GM11168 (cell line): Measurements from ENCODE around the gene TRAPPC14.

ENCODE experiments used
- in situ Hi-C: fragments of 300-500 bp; cut with MboI; formaldehyde crosslinking; loops from one replicate; pipeline ENCODE4 v1.12.0; 2022; ENCODE audit warnings: low sequenced_read_pairs; ENCODE audit not compliant: unreplicated experiment

Gene TRAPPC14

DNA sequence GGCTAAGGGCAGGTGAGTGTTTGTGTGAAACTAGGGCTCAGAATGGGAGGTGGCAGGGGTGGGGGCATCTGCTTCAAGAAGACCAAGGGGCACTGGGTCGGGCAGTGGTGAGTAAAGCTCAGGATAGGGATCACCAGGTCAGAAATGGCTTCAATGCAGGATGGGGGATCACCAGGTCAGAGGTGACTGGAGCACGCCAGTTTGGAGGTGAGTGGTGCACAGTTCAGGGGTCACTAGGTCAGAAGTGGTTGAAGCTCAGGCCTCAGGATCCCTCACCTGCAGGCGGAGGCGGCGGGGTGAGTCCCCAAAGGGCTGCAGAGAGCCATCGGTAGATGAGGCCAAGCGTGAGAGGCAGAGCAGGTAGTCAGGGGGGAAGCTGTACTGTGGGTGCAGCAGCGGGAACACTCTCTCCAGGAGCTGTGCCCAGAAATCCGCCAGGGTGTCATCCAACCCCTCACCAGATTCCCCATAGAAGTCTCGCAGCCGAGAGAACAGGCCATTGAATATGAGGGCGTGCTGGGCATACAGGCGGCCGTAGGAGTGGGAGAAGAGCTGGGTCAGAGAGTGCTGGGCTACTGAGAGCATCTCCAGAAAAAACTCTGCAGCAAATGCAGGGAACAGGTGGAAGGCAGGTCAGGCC, 16.9 kb upstream of the TRAPPC14 start:
- in situ Hi-C loops, result no loop called here

DNA sequence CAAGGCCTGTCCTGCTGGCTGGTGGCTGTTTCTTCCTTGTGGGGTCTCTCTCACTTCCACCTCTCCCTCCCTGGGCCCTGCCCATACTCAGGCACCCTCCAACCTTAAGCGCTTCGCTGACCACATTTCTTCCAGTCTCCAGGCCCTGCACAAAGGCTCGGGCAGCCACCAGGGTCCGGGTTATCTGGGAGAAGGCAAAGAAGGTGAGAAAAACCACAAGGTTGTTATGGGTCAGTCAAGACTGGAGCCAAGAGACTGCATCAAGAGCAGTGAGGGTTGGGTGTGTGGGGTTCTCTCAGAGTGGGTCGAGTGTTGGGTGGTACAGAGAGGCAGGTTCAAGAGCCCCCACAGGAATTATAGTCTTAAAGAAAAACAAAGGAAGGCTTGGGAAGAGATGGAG, 16.1 kb upstream of the TRAPPC14 start:
- in situ Hi-C loops, result no loop called here

DNA sequence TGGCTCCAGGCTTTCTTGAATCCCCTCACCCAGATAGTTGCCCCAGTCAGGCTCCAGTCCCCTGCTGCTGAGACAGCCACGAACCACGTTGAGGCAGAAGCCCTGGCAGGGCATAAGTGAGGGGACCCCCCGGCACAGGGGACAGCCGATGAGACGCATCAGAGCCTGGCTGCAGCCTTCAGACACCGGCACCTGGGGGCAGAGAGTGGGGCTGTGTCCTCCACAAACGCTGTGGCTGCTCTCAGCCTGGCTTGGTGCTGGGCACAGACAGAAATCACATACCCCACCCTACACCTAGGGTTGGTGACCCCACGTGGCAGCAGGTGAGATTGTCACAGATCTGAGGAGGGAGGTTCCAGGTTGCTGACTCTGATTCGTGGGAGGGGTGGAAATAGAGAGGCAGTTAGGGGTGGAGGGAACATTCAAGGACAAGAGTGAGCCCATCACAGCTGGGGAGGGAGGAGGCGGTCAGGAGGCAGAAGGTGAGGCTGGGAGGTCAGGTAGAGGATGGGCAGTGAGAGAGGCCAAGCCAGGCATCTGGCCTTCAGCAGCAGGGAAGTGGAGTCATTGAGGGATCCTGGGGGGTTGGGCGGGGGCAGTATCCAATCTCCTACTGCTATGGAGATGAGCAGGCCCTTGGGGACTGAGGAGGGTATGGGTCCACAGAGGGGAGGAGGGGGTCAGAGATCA, 15.4 kb upstream of the TRAPPC14 start:
- in situ Hi-C loops, result no loop called here

DNA sequence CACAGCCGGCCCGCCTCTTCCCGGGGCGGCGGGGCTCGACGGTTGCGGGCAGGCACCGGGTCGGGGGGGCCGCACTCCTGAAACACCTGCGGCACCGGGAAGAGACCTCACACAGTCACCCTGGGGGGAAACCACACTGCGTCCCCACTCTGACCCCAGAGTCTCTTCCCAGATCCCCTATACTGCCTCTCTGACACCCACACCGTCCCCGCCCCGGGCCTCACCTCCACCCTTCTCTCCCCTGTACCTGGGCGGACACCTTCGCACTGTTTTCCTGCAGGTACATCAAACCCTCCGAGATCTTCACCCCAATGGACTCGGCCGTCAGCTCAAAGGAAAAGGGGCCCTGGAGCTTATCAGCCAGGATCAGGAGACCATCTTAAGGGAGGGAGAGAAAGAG, 13.3 kb upstream of the TRAPPC14 start:
- in situ Hi-C loops, result no loop called here

DNA sequence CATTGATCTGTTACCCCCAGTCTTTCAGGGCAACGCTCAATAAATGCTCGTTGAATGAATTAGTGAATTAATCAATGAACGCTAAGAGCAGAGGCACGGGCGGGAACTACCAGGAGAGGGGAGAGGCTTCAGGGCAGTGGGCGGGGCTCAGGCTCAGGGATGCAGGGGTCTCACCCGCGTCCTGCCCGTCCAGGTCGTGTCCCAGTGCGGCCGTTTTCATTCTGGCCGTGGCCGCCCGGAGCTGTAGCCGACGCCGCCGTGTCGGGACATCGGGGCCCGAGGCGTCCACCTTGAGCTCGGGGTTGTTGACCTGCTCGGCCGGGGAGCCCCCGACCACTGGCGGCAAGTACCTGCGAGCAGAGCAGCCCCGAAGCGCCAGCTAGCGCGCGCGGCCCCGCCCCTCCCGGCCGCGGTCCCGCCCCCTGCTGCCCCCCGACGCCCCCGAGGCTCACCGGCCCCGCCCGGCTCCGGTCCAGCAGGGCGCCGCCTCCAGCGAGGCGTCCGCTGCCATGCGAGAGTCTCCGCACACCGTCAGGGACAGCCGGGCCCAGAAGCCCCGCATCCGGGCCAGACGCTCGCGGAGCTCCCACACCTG, 12.7 kb upstream of the TRAPPC14 start:
- in situ Hi-C loops, result no loop called here

DNA sequence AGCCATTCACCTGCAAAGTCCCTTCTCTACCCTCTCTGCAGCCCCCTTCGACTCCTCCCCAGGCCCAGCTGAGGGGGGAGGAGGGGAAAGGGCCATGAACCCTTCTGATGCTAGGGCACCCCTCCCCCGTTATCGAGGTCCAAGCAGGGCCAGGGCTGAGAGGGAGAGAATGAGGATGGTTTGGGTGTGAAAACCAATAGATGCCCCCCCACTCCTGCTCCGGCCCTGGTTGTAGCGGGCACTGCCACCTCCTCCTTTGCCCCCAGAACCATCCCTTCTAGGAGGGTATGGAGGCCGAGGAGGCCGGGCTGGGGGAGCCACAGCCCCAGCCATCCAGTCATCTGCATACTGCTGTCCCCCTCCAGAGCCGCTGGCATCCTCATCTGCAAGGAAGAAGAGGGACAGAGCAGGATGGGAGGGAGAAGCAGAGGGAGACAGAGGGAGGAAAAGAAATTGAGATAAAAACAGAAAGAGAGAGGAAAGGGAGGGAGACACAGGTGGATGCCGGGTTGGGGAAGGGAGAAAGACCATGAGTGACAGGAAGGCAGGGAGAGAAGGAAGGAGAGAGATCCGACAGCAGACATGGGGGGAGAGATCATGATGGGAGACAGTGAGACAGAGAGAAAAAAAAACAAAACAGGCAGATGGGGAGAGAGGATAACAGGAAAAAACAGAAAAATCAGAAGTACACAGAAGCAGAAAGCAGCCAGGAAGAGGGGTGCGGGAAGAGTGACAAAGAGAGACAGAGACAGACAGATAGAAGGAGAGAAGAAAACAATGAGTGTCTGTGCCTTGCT, 11.8 kb upstream of the TRAPPC14 start:
- in situ Hi-C loops, result no loop called here

DNA sequence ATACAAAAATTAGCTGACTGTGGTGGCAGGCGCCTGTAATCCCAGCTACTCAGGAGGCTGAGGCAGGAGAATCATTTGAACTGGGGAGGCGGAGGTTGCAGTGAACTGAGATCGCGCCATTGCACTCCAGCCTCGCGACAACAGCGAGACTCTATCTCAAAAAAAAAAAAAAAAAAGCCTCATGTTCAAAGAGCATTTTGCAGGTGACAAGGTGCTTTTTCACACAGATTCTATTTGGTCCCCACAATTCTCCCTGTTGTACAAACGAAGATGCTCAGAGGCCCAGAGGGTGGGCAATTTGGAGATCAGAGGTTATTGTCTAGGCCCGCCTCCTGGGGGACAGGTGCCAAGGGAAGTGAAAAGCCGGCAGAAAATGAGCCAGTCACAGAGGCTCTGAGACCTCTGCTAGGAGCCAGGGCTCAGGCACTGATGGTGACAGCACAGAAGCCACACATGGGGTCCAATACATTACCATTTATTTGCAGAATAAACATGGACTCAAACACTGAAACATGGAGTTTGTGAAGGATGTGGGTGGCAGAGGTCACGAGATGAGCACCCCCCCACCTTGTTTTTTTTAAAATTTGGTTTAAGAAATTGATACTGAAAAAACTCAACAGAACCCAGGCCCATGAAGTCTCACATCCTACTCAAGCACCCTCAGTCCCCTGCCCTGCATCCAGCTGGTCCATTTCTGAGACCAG, 10.8 kb upstream of the TRAPPC14 start:
- in situ Hi-C loops, result no loop called here

DNA sequence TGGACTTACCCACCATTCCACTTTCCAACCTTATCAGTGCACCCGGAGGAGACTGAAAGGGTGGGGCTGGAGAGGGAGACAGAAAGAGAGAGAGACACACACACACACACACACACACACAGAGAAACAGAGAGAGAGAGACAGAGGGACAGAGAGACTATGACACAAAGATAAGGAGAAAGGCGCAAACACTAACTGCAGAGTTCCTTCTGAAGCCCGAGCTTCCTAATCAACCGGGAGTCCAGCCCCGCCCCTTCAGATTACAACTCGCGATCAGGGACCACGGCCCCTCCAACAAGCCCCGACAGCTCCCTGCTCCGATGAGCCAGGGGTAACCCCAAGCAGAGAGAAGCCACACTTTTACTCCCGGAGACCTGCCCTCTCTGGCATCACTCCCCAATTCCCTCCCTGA, 9.4 kb upstream of the TRAPPC14 start:
- in situ Hi-C loops, result no loop called here

DNA sequence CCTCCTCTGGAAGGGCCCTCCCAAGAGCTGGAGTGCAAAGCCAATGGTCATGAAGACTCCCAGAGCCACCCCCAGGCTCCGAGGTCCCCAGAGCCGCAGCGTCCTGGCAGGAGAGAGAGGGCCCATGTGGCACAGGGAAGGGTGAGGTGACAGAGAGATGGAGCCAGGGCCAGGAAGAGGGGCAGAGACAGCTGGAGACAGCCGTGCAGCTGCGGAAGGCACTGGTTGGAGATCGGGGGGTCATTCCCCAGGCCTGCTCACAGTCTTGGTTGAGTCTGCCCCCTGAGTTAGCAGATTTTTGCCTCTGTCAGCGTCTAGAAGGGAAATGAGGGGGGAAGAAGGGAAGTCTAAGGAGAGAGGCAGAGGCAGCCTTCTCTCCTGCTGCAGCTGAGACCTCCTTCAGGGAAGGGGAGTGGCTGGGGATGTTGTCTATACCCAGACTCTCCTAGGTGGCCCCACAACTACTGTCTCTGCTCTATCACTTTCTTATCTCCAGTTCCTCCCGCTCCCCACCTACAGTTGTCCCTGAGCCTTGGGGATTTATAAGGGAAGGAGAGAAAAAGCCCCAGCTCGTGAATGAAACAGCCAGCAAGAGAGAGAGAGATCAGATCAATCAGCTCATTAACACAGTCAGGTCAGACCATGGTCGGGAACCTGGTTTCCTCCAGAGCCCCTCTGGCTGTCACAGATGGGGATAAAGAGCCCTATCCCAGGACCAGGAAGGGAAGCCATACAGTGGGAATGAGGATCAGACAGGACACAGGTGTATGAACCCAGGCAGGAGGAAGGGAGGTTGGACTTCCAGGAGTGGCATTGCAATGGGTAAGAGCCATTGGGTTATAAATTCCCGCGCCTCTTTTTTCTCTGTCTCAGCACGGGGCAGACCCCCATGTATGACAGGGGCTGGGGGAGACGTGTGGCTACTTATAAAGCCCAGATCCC, 8.7 kb upstream of the TRAPPC14 start:
- in situ Hi-C loops, result no loop called here

DNA sequence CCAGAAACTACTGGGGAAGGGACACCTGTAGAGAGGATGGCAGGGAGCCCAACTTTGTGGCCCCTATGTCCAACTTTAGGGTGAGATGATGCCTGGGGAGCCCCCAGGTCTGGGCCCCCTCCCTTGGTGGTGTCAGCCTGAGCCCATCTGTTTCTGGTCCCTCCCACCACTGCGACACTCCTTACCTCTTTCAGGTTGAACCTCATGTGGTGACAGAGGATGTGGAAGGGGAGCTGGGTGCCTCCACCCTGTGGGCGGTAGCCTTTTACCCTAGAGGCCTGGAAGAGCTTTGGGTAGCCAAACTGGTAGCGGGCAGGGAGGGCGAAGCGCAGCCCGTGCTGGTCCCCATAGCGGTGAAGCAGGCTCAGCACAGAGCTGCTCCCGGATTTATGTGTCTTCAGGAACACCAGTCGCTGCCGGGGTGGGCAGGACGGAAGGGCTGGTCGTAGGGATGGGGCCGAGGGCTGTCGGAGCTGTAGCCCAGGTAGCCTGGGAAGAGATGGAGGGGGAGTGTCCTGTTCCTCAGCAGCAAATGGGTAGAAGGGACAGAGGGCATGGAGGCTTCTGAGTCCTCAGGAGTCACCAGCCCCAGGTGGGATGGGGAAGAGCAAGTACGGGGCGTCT, 7.9 kb upstream of the TRAPPC14 start:
- in situ Hi-C loops, result no loop called here

DNA sequence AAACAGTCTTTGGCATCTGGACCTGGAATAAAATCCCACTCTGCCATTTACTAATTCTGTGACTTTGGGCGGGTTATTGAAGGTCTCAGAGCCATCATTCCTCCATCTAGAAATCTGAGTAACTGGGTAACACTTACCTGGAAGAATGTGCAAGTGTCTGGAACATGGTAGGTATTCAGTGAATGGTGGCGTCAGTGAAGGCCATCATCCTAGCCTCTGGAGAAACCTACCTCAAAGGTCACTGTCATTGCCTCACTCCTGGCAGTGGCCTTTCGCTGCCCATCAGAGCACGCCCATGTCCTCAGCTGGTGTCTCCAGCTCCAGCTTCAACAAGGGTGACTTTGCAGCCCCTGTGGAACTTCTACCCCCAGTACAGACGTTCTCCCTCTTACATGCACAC, 5.3 kb upstream of the TRAPPC14 start:
- in situ Hi-C loops, result no loop called here

DNA sequence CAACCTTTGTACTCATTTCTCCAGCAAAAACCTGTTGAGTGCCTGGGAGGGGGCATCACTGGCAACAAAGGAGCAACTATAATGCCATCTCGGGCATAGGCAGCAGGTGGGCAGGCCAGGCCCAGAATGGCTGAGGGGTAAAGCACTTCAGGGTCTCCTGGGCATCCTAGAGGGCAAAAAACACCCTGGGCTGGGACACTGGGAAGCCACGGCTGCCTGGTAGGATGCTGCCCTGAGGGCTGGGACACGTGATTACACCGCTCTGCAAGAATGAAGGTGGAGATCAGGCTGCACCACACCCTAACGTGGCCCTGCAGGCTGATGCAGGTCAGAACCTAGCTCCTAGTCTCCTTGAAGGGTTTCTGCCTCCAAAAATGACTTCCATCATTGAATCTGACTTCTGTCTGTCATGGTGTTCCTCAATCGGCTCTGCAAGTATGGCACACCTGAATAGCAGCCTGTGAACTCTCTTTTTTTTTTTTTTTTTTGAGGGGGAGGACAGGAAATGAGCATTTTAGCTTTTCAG, 4.5 kb upstream of the TRAPPC14 start:
- in situ Hi-C loops, result no loop called here

DNA sequence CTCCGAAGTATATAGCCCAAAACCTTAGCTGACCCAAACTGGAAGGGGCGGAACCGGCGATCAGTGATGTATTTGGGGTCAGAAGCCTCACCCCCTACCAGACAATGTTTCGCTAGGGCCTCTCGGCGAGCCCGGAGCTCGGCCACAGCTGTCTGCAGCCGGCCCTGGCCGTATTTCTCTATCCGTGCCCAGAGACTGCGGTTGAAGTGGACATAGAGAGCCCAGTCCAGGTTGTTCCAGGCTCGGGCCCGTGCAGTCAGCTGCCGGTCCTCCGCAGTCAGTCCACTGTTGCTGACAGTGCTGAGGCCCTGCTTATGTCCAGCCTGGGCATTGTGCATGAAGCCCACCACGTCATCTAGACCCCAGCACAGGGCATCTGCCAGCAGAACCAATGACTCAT, 1.5 kb upstream of the TRAPPC14 start:
- in situ Hi-C loops, result no loop called here

DNA sequence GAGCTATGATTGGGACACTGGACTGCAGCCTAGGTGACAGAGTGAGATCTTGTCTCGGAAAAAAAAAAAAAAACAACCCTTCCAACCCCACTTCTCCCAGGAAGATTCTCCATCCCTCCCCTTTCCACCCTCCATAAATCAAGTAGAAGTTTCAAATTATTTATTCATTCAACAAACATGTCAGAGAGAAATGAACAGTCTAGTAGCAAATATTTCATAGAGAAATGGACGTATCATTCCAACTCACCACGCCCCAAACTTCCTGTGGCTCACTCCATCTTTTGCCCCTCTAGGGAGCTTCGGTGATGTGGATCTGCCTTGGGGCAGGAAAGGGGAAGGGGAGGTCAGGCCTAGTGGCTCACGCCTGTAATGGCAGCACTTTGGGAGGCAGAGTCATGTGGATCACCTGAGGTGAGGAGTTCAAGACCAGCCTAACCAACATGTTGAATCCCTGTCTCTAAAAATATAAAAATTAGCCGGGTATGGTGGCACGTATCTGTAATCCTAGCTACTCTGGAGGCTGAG, 638 bp upstream of the TRAPPC14 start:
- in situ Hi-C loops, result no loop called here

DNA sequence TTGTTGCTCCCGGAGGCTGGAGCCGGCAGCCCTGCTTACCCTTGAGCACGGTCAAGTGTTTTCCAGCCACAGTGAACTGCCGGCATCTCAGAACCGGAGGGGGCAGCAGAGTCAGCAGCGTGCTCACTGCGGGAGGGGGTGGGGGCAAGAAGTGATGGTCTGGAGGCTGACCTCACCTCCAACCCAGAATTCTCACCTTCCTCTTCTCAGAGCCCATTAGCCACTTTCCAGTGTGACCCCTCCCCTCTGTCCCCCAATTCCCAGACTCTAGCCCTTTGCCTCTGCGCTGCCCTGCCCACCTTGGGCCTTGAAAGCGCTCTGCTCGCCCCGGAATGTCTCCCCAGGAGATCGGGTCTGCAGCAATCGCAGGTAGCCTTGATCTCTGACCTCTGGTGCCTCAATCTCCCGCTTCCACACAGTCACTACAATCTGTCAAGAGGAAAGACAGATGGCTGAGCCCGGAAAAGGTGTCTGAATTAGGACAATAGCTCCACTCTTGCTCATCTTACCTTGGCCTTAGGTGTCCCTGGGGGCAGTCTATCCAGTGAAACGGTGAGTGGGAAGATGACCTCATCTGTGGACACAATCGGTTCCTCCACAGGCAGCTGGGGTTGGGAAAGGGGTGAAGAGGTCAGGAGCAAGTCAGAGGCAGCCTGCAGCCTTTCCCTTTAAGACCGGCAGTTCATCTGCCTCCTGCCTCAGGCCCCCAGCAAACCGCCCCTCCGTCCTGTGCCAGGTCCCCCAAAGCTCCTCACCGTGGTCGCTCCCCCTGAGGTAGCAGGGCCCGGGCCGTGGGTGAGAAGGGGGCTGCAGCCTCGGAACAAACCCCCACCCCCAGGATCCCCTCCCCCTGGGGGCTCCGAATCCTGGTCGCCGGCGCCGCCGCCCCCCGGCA, 942 bp downstream of the TRAPPC14 start:
- in situ Hi-C loops, result no loop called here

DNA sequence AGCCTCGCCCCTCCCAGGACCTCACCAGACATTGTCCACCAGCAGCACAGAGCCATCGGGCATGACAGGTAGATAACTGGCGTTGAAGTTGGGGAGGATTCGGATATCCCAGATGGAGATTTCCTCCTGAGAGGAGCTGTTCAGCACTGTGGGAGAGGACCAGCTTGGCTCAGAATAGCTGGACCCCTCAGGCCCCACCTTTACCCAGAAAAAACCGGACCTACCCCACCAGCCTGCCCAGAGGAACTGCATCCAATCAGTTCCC, 1.5 kb downstream of the TRAPPC14 start:
- in situ Hi-C loops, result no loop called here

DNA sequence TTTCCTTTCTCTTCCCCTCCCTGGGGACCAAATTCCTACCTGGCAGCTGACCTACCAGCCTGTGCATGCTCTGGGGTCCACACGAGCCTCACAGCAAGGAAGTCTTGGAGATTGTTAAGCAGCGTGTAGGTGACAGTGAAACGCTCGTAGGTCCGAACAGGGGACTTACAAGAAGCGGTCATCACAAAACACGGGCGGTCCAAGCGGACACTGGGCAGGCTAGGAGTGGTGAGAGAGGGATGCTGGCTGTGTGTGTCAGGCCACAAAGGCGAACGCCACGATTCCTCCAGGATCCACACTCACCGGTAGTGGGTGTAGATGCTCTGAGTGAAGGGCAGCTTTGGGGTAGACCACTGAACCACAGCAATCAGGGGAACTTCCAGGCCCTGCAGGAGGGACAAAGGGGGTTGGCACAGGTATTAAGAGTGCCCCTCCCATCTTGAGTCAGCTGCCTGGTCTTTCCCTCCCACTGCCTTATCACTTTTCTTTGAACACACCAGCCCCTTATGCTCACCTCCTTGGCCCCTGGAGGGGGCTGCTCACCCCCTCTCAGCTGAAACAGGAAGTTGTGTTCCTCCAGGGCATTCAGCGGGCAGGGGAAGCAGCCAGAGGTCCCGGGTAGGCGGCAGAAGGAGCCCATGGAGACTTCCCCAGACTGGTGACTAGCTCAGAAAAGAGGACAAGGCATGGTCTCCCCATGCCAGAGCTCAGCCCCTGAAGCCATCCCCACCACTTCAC, 2.0 kb downstream of the TRAPPC14 start:
- in situ Hi-C loops, result no loop called here
